ENCODE results near the gene CDC37L1. TPM values are rescaled to one million over a fixed set of nuclear protein-coding genes. Genes with fewer than 3 reads are reported as not detected.
A peak's percentile ranks its signal among the peaks of the same experiment; 100 is the strongest.
"Not testable (repeated sequence)": the region's sequence is repeated elsewhere in the genome, so short reads cannot be mapped to it uniquely, and the experiment has no call there.

CDC37L1 gene
- total RNA-seq, 1 experiment from 2014 or later, result 15.0 TPM

DNA sequence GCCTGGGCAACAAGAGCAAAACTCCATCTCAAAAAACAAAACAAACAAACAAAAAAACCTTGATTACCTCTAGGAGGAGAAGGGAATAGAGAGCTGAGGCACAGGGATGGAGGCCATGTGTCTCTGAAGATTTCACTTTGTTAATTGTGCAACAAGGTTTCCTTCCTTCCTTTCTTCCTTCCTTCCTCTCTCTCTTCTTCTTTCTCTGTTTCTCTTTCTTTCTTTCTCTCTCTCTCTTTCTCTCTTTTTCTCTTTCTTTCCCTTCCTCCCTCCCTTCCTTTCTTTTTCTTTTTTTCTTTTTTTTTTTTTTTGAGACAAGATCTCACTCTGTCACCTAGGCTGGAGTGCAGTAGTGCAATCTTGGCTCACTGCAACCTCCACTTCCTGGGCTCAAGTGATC is 75.2 kb downstream of the CDC37L1 start:
- DNase-seq (ENCODE audit: low read depth), result not testable (repeated sequence)

DNA sequence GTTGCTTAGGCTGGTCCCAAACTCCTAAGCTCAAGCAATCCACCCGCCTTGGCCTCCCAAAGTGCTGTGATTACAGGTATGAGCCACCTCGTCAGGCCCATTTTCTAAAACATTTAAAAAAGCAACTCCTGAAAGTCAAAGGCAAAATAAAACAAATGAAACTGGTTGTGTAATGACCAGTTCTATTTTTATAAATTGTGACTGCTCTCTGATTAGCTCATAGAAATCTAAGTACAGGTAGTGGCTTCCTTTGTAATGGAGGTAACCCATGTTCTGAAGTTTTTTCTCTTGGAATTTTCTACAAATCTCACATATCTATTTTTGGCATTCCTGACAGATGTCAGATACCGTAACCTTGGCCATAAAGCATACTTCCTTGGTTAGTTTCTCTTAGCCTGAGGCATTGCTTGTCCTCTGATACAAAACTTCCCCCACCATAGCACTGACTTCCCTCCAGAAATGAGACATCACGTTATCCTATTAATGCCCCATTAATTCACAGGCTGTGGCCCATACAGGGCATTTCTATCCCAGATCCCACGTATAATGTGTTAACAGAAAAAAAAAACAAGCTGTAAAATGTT is 75.7 kb downstream of the CDC37L1 start:
- DNase-seq (ENCODE audit: low read depth), result peak; percentile 61

DNA sequence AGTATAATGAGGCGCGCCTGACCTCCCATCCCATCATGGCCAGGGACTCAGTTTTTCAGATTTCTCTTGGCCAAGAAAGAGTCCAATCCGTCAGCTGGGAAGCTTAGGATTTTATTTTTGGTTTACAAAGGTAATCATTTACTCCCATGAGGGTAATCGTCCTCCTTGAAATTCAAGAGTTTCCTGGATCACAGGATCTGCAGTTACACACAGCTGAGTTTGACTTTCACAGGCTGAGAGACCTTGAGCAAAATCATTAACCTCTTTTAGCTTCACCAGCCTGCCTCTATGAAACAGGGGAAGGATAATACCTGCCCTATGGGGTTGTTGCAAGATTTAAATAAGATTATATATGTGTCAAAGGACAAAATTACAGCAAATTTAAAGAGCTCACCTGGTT is 77.1 kb downstream of the CDC37L1 start:
- no peak for DNase-seq (ENCODE audit: low read depth)

Other genes starting within 250 kb of the CDC37L1 start
- 5.2 and 6.0 TPM in 2 replicates for gene SLC1A1, start 189.1 kb upstream of the CDC37L1 start, total RNA-seq (2014; rRNA removed; shearing (Covaris generic))
- 5.4 and 5.5 TPM in 2 replicates for gene PLPP6, start 17.3 kb upstream of the CDC37L1 start, total RNA-seq (2014; rRNA removed; shearing (Covaris generic))
- gene SPATA6L, start 13.1 kb upstream of the CDC37L1 start, total RNA-seq (2014; rRNA removed; shearing (Covaris generic)), result 0.12 TPM in 1 of 2 replicates, not detected in the other
- gene AK3, start 61.6 kb downstream of the CDC37L1 start, total RNA-seq (2014; rRNA removed; shearing (Covaris generic)), result 57.7 and 70.5 TPM in 2 replicates
- gene RCL1, start 113.4 kb downstream of the CDC37L1 start, total RNA-seq (2014; rRNA removed; shearing (Covaris generic)), result 8.4 and 8.6 TPM in 2 replicates